Measurements from ENCODE around the gene ENHO.
"Not testable (repeated sequence)": the region's sequence is repeated elsewhere in the genome, so short reads cannot be mapped to it uniquely, and the experiment has no call there.

Gene ENHO

DNA sequence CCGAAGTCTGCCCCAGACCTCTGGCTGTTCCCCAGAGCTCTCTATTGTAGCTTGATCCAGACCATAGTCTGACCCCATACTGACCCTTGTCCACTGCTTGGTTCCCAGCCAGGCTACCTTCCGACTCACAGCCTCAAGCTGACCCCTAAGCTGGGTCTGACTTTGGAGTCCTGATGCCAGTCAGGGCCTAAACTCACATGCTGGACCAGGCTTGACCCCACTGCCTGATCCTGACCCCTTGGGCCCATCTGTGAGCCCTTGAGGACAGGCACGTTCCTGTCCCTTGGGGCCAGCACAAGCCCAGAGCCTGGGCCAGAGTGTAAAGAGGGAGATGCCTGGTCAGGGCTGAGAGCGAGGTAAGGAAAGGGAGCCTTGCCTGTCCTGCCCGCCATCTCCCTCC lies 32.7 kb upstream of the ENHO start:
- no peak for DNase-seq (ENCODE audit: low read depth)

DNA sequence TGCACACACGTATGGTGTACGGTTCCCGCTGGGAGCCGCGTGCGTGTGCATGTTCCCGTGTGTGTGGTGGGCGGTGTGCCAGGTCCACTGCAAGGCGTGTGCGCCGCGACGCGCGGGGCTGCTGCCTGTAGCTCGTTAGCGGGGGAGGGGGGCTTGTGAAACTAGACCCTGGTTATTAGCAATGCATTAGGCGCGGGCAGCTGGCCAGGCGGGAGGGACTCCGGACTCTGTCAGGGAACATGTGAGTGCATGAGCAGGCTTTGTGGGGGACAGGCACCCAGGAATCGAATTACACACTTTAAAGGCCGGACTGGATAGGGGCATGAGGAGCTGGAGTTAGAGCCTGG lies 32.2 kb upstream of the ENHO start:
- DNase-seq (ENCODE audit: low read depth), result no peak

DNA sequence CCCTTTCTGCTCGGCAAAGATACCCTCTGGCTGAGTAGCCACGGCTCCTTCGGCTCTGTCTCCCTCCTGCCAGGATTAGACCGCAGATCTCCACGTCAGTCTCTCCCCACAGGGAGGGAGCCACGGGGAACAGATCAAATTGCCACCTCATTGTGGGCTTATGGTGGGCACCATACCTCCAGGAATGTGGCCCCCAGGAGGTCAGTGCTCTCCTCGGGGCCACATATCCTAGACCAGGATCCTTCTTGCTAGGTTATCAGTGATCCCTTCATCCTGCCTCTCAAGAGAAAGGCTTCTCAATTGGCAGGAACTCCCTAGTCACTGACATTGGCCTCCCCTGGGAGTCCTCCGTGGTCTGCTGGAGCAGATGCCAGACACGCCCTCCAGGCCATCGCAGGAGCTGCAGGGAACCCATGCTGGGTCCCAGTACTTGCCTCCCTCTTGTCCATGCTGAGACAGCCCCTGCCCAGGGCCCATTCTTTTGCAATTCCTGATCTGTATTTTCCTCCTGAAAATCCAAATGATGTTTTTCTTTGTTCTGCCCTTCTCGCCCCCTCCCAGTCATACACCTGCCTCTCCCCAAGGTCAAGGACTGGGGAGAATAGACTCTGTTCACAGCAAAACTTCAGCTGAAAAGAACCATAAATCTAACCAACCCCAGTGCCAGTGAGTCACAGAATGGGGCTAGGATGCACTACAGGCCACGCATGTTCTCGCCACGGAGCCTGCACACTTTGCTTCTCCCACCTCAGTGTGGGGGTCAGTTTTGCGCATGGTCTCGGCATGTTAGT lies 31.6 kb upstream of the ENHO start:
- DNase-seq (ENCODE audit: low read depth), result no peak

DNA sequence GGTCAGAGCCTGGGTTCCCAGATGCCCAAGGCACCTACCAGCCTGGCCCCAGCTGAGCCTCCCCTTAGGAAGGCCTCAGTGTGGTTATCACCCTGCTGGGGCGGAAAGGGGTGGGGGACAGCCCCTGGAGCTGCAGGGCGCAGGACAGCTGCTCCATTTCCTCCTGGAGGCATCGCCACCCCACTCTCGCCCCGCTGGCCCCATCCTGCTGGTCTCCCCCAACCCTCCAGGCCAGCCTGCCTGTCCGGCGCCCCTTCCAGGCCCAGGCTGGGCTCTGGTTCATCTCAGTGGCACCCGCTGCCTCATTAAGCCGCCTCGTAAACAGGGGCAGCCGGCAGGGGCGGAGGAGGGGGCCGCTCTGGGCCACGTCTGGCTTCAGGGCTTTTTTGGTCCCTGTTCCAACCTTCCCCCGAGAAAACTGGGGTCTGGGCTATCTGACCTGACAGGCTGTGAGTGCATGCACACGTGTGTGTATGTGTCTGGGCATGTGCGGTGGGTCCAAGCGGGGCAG lies 30.8 kb upstream of the ENHO start:
- DNase-seq (ENCODE audit: low read depth), result no peak

DNA sequence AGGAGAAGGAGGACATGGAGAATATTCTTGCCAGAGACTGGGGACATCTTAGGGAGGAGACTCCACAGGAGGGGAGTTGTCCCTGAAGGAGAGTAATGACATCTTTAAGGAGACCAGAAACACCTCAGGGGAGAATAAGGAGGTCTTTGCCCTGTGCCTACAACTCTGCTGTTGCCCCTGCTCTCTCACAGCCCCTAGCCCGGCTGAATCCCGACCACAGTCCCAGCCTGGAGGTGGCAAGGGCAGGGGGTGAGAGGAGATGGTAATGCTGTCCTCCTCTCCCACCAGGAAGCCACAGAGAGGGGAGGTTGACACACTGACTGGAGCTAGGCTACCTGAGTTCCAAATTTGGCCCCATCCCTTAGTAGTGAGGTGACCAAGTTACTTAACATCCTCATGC lies 30.2 kb upstream of the ENHO start:
- no peak for DNase-seq (ENCODE audit: low read depth)

DNA sequence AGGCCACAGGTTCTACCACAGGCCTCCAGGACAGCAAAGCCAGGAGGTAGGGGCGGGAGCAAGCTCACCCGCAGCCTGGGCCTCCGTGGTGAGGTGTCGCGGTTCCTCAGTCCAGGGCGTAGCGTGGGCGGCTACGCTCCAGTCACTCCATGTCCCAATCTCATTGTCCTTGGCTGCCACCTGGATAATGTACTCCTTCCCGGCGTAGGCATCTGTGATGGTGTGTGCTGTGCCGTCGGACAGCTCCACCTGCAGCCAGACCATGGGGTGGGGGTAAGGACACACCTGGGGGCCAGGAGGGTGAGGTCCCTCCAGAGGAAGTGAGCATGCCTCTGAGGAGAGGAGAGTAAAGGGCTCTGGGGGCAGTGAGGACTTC lies 29.8 kb upstream of the ENHO start:
- no peak for DNase-seq (ENCODE audit: low read depth)

DNA sequence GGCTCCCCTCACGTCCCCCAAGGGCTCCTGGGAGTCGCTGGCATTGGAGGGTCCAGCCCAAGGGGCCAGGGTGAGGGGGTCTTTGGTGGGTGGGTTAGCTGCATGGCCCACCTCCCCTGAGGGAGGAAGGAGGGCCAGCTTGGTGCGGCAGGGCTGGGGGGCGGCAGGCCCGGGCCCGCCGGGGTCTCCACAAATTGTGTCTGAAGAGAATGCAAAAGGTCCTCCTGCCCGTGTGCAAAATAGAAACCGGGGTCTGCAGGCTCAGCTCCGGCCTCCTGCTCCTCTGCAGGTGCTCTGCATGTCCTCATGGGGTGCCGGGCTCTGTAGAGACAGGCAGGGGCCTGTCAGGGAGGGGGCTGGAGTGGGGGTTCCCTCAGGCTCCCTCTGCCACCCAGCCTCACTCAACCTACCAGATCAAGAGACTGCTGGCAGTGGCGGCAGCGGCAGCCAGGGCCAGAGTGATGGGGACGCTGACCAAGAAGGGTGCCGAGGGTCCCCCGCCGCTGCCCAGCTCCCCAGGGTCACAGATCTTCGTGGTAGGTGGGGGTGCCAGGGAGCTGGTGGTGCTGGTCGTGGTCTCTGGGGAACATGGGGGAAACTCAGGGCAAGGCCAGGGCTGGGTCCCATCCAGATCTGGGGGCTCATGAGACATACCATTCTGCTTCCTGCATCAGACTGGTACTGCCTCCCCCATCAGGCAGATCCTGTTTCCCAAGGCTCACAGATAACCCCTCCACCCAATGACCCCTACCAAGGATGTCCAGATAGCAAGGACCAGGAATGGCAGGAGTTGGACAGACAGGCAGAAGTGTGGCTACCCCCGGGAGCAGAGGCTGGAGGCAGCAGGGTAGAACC lies 29.2 kb upstream of the ENHO start:
- no peak for DNase-seq (ENCODE audit: low read depth)

DNA sequence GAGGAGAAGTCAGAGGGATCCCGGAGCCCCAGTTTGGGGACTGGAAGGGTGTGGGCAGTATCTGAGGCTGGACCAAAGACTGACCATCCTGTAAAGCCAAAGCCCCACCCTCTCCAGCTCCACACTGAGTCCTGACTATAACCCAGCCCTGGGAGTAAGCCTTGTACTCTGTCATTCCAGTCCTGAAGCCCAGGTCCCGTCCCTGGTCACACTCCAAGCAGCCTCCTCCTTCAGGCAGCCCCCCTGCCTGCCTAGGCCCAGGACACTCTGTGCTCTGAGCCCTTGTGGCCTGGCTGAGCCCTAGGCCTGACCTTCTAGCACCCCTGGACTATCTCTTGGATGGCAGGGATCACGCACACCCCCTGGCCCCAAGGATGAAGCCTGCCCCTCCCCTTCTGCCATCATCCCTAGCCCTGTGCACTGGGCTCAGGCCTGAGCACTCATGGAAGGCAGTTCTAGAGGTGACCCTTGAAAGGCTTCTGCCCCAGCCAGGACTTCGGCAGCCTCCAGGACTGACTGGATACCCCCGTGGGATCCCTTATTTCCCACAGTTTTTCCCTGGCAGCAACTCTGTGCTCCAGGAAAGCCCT lies 28.0 kb upstream of the ENHO start:
- DNase-seq (ENCODE audit: low read depth), result no peak

DNA sequence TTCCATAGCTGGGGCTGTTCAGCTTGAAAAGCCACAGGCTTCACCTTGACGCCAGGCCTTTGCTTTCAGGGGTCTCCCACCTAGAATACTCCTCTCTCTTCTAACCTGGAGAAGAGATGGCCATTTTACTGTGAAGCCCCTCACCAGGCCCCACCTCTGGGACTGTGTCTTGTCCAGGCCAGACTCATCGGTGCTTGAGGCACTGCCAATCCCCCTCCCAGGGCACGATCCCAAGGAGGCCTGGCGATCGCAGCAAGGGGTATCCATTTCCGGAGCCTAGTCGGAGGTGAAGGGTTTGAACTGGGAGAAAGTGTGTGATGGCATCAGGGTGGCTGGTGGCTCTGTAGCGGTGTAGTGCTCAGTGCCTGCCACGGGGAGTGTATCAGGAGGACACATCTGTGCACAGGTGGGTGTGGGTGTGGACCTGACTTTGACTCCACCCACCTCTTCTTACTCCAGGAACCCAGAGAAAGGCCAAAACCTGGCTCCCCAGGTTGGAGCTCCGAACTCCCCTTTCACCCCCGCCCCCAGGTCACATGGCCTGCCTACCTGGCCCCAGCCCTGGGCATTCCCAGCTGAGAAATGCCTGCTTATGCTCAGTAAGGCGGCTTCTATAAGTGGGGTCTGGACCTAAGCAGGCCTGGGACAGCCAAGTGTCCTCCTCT lies 27.4 kb upstream of the ENHO start:
- no peak for DNase-seq (ENCODE audit: low read depth)

DNA sequence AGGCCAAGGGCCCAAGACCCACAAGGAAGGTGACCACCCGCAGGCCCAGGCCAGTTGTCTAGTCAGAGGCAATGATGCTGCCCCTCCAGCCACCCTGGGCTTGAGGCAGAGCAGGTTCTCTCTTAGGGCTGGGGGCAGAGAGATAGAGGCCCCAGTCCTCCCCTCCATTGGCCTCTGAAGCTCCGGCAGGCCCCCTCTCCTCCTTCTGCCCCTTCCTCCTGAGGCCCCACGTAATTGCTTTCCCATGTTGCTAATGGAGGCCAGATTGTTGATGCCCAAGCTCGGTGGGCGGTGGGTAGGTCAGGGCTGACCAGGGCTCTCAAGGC lies 26.6 kb upstream of the ENHO start:
- no peak for DNase-seq (ENCODE audit: low read depth)

DNA sequence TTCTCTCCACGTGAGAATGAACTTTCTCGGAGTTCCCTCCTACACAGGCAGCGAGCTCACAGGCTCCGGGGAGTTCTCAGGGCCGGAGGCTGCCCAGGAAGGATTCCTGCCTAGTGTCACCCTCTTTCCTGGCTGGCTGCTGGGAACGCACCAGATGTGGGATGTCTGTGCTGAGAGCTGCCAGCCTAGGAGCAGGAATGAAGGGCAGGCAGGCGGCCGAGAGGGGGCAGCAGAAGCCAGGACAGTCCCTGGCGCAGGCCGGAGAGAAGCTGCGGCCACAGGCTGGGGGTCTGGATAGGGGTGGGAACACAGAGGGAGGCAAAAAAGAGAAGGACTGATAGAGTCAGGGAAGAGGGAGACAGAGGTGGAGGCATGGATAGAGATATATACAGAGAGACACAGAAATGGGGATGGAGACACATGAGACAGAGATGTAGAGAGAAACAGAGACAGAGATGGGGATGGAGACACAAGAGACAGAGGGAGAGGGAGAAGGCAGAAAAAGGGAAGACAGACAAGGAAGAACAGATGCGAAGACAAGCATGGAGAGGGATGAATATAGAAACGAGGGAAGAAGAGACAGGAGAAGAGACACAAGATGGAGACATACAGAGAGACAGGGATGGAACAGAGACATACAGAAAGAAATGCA lies 25.3 kb upstream of the ENHO start:
- DNase-seq (ENCODE audit: low read depth), result no peak

DNA sequence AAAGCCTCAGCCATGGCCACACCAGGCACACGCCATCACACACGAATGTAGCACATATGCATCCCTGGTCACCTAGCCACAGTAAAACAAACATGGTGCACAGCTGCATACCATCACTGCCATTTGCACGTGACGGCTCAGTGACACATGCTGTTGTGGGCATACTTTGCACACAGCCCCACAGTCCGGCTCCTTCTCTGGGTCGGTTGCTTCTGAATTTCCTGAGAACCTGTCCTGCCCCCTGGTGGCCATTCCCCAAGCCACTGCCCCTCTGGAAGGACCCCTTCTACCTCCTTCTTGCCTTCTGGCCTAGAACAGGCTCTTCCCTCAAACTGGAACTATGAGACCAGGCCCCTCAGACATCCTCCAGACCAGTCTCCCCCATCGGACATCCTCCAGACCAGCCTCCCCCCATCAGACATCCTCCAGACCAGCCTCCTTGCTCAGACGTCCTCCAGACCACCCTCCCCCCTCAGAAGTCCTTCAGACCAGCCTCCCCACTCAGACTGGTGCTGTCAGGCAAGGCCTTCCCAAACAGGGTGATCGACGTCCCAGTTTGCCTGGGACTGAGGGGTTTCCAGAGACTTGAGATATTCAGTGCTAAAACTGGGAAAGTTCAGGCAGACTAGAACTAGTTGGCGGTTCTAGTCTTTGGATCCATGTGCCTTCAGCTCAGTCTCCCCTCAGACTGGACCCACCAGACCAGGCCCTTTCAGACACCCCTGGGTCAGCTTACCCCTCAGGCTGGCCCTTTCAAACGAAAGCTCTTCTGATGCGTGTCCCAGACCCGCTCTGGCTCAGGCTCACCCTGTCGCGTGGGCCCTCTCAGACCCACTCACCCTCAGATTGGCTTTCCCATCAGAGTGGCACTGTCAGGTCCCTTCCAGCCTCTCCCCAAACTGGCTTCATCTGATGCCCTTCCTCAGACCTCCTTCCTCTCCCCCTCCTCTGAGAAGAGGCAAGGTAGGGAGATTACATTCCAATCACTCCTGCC lies 24.3 kb upstream of the ENHO start:
- DNase-seq (ENCODE audit: low read depth), result no peak

DNA sequence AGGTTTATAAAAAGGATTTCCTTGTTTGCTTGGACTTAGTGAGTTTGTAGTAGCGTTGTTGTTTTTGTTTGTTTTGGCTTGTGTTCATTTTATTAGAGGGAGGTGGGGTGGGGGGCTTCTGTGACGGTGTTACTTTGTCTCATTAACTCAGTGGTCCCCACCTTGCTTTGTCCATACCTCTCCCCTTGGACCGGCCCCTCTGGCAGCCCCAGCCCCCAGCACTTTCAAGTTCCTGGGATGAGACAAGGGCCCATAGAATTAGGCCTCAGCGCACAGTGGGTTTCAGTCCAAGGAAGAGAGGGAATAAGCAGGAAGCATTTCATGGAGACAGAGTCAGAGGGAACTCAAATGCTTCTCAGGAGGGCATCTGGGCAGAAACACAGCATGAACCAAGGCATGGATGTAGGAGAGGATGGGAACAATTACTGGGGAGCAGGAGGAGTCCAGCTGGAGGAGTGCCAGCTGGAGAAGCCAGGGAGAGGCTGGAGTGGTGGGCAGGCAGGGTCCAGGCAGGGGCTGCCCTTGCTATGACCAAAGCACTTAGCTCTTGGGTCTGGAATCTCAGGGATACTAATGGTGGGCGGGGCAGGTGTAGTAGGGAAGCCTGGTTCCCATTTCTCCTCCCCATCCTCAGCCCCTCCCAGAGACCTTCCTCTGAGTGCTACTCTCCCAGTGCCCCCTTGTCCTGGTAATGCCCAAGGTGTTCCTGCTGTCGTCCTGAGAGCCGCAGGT lies 23.5 kb upstream of the ENHO start:
- no peak for DNase-seq (ENCODE audit: low read depth)

DNA sequence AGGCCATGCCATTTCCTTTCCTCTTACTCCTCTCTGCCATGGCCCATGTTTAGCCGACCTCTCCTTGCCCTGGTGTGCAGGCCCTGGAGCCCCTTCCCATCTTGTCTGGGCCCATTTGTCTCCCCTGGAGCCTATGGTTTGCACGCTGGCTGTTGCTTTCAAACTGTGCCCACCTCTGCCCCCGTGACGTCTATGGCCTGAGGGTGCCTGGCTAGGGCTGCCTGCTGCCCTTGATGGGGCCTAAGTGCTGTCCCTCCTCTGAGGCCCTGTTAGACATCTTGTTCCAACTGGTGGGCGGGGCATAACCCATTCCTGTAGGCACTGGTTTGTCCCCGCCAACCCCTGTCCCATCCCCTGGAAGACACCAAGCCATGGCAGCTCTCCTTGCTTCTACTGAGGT lies 22.7 kb upstream of the ENHO start:
- no peak for DNase-seq (ENCODE audit: low read depth)

DNA sequence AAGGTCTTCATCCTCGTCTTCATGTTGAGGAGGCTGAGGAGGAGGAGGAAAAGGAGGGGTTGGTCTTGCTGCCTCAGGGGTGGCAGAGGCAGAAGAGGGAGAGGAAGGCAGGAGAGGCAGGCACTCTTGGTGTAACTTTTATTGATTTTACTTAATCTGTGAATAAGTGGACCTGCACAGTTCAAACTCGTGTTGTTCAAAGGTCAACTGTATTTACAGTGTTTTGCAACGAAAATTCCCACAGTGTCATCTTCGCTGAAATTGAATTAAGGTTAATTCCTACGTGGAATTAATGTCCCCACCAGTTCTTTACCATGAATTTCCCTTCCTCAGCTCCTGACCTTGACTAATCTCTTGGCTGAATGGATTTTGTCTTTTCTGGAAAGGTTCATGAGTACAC lies 21.2 kb upstream of the ENHO start:
- DNase-seq (ENCODE audit: low read depth), result no peak

DNA sequence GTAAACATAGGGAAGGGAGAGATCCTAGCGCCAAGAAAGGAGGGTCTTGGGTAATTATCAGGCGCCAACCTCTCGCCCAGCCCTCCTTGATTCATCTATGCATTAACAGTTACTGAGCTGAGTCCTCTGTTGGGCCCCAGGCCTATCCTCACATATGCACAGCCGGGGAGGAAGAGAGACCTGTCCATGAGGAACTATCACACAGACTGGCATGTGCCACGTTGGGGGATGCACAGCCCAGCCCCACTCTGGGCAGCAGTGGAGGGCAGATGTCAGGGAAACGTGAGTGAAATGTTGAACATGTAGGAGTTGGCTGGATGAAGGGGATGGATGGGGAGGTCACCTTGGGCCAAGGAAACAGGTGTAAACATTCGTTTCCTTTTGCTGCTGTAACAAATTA lies 18.8 kb upstream of the ENHO start:
- DNase-seq (ENCODE audit: low read depth), result no peak

DNA sequence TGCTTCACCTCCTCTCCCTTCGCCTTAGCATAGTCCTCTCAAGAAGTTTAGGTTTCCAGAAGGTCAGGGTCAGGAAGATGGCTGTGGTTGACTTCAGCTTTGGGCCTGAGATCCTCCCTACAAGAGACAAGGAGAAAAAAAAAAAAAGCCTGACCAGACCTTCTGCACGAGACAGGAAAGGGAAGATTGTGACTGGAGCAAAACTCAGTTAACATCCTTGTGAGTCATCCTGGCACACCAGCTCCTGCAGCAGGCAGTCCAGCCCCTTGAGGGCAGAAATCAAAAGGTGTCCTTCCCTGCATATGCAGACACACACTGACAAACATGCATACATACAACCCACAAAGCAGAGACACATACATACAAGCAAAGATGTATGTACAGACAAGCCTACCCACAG lies 18.0 kb upstream of the ENHO start:
- DNase-seq (ENCODE audit: low read depth), result no peak

DNA sequence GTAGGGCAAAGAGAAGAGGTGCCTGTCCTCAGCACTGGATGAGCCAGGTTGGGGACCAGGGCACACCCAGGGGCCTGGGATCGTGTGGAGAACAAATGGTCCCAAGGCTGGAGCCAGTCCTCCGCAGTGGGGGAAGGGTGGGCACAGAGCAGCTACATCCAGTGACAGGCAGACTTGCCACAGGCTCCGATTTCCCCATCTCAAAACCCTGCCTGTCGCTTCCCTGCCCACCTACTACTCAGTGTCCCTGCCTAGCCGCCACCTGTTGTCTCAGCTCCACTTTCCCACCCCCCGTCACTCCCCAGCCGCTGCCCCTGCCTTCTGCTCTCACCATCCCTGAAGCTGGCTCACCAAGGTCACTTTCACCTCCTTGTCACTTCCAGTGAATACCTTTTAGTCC lies 13.9 kb upstream of the ENHO start:
- DNase-seq (ENCODE audit: low read depth), result no peak

DNA sequence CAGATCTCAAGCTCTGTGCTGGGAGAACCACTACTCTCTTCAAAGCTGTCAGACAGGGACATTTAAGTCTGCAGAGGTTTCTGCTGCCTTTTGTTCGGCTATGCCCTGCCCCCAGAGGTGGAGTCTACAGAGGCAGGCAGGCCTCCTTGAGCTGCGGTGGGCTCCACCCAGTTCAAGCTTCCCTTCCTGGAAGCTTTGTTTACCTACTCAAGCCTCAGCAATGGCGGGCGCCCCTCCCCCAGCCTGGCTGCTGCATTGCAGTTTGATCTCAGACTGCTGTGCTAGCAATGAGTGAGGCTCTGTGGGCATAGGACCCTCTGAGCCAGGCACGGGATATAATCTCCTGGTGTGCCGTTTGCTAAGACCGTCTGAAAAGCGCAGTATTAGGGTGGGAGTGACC lies 9.3 kb upstream of the ENHO start:
- DNase-seq (ENCODE audit: low read depth), result not testable (repeated sequence)

DNA sequence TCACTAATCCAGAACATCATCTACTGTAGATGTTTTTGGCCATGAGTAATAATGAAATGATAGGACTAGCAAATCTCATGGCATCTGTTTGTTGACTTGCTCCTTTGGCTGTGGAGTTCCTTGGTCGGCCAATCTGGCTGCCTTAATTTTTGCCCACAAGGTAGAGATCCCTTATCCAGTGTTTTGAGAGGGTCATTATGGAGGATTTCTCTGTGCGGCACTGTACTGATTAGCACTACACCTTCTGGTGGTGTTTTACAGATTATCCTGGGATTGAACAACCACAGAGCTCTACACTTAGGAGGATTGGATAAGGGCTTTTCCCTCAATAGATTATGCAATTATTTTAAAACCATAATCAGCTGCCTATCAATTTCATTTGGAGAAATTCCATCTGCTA lies 3.2 kb upstream of the ENHO start:
- DNase-seq (ENCODE audit: low read depth), result no peak

Measured in stimulated activated CD4-positive, alpha-beta T cell treated with anti-CD3 and anti-CD28 coated beads, Interleukin-2, amount 100 ng/mL, for 4 hours (primary cell).